IMR-90 (cell line): ENCODE measurements around the gene ZNF253. TPM values are rescaled to one million over a fixed set of nuclear protein-coding genes. Genes with fewer than 3 reads are reported as not detected.

ENCODE experiments used
- ATAC-seq: fragments of 200-7000 bp; cut with Tn5 transposase; 2 replicates; pipeline ENCODE4 v1.9.1; 2020; ENCODE audit warnings: low read depth, mild to moderate bottlenecking, moderate library complexity
- BruUV-seq: library from RNA; stranded (reverse); fragments of 400-500 nt; replicated peaks from 2 replicates; lab custom pipeline; 2021; lab: Mats Ljungman, UMichigan
- CTCF ChIA-PET: fragments of 300-600 bp; formaldehyde crosslinking; extraction: SDS; loops from one replicate; lab custom pipeline; 2021; ENCODE audit warnings: antibody characterized with exemption; lab: Yijun Ruan, JAX
- POLR2A ChIA-PET: fragments of 300-600 bp; sonication (Branson Sonifier 250); formaldehyde crosslinking; loops from one replicate; lab custom pipeline; 2022; ENCODE audit warnings: antibody characterized with exemption; ENCODE audit not compliant: unreplicated experiment; lab: Charles Lee
- DNase-seq: peaks from one replicate; pipeline ENCODE4 v3.0.0; 2013
- H2AFZ ChIP-seq: replicated peaks from 2 replicates; pipeline ENCODE3; 2013; ENCODE audit warnings: low read length, mild to moderate bottlenecking; ENCODE audit not compliant: poor library complexity
- H2AK5ac ChIP-seq: 2 replicates; pipeline ENCODE4 v1.6.1; 2013; ENCODE audit warnings: low read depth, low read length, inconsistent platforms
- H2AK9ac ChIP-seq: replicated peaks from 2 replicates; pipeline ENCODE3; 2013; ENCODE audit warnings: mild to moderate bottlenecking, low read depth, low read length, moderate library complexity; ENCODE audit not compliant: poor library complexity
- H2BK120ac ChIP-seq: 2 replicates; pipeline ENCODE4 v1.6.1; 2013; ENCODE audit warnings: low read depth, low read length, inconsistent platforms
- H2BK15ac ChIP-seq: 3 replicates; pipeline ENCODE4 v1.6.1; 2013; ENCODE audit warnings: low read depth, low read length, inconsistent platforms
- H2BK20ac ChIP-seq: 2 replicates; pipeline ENCODE4 v1.6.1; 2013; ENCODE audit warnings: low read depth, mild to moderate bottlenecking, inconsistent platforms, low read length, moderate library complexity
- H2BK5ac ChIP-seq: 2 replicates; pipeline ENCODE4 v1.6.1; 2013; ENCODE audit warnings: mild to moderate bottlenecking, low read depth, low read length, inconsistent platforms; ENCODE audit not compliant: poor library complexity, severe bottlenecking
- H3K14ac ChIP-seq: replicated peaks from 2 replicates; pipeline ENCODE4 v1.6.1; 2013; ENCODE audit warnings: low read depth, low read length, inconsistent platforms
- H3K18ac ChIP-seq: 2 replicates; pipeline ENCODE4 v1.6.1; 2013; ENCODE audit warnings: low read depth, low read length, control low read depth
- H3K23ac ChIP-seq: 2 replicates; pipeline ENCODE4 v1.6.1; 2013; ENCODE audit warnings: low read depth, low read length, inconsistent platforms
- H3K27ac ChIP-seq: 2 replicates; pipeline ENCODE4 v1.5.1; 2013; ENCODE audit warnings: mild to moderate bottlenecking, control low read depth, low read length; ENCODE audit not compliant: insufficient read depth
- H3K27me3 ChIP-seq: 2 replicates; pipeline ENCODE4 v1.6.1; 2013; ENCODE audit warnings: low read length; ENCODE audit not compliant: control insufficient read depth, insufficient read depth
- H3K36me3 ChIP-seq: 2 replicates; pipeline ENCODE4 v1.6.1; 2013; ENCODE audit warnings: low read length, mixed read lengths; ENCODE audit not compliant: control insufficient read depth, insufficient read depth
- H3K4ac ChIP-seq: 2 replicates; pipeline ENCODE4 v1.6.1; 2013; ENCODE audit warnings: low read depth, low read length, inconsistent platforms
- H3K4me1 ChIP-seq: 2 replicates; pipeline ENCODE4 v1.6.1; 2013; ENCODE audit warnings: low read length, mixed read lengths; ENCODE audit not compliant: control insufficient read depth, insufficient read depth
- H3K4me2 ChIP-seq: 2 replicates; pipeline ENCODE4 v1.6.1; 2013; ENCODE audit warnings: low read depth, mild to moderate bottlenecking, control low read depth, low read length, moderate library complexity
- H3K4me3 ChIP-seq: 2 replicates; pipeline ENCODE4 v1.5.1; 2013; ENCODE audit warnings: low read depth, mild to moderate bottlenecking, control low read depth, low read length, moderate library complexity; ENCODE audit not compliant: insufficient read depth
- H3K56ac ChIP-seq: 2 replicates; pipeline ENCODE4 v1.6.1; 2013; ENCODE audit warnings: low read length, inconsistent platforms; ENCODE audit not compliant: insufficient read depth; ENCODE audit errors: extremely low read depth
- H3K79me1 ChIP-seq, 2 experiments: 2 replicates each; pipeline ENCODE4 v1.6.1; 2013; ENCODE audit warnings: low read length in 2 of 2, inconsistent platforms in 1 of 2, low read depth in 1 of 2
- H3K9ac ChIP-seq: 2 replicates; pipeline ENCODE4 v1.6.1; 2013; ENCODE audit warnings: low read depth, low read length, control low read depth
- H3K9me1 ChIP-seq: 2 replicates; pipeline ENCODE4 v1.6.1; 2013; ENCODE audit warnings: low read length, inconsistent platforms; ENCODE audit not compliant: insufficient read depth
- H3K9me3 ChIP-seq: 2 replicates; pipeline ENCODE4 v1.6.1; 2013; ENCODE audit warnings: low read length; ENCODE audit not compliant: control insufficient read depth, insufficient read depth
- H4K20me1 ChIP-seq: 2 replicates; pipeline ENCODE4 v1.6.1; 2013; ENCODE audit warnings: low read length, inconsistent platforms; ENCODE audit not compliant: insufficient read depth
- H4K5ac ChIP-seq: 2 replicates; pipeline ENCODE4 v1.6.1; 2013; ENCODE audit warnings: mild to moderate bottlenecking, low read depth, low read length, control low read depth
- H4K8ac ChIP-seq, 2 experiments: 2 replicates each; pipeline ENCODE4 v1.6.1; 2013; ENCODE audit warnings: low read depth in 2 of 2, low read length in 2 of 2, control low read depth in 1 of 2, inconsistent platforms in 1 of 2
- H4K91ac ChIP-seq: 2 replicates; pipeline ENCODE4 v1.6.1; 2013; ENCODE audit warnings: low read depth, low read length, inconsistent platforms; ENCODE audit not compliant: insufficient read depth
- BHLHE40 ChIP-seq: fragments of 150-350 bp; IDR thresholded peaks from 2 replicates; pipeline ENCODE4 v1.6.1; 2016; ENCODE audit warnings: mild to moderate bottlenecking, low read depth, low read length
- CHD1 ChIP-seq: IDR thresholded peaks from 2 replicates; pipeline ENCODE4 v1.6.1; 2012; ENCODE audit warnings: low read depth, low read length, improper control_type of control experiment
- ELK1 ChIP-seq: fragments of 150-350 bp; IDR thresholded peaks from 2 replicates; pipeline ENCODE4 v1.6.1; 2016; ENCODE audit warnings: low read depth, mild to moderate bottlenecking, low read length, moderate library complexity, borderline replicate concordance
- MAZ ChIP-seq: IDR thresholded peaks from 2 replicates; pipeline ENCODE4 v1.6.1; 2012; ENCODE audit warnings: low read depth, mild to moderate bottlenecking, low read length, improper control_type of control experiment, moderate library complexity, borderline replicate concordance
- RAD21 ChIP-seq: IDR thresholded peaks from 2 replicates; pipeline ENCODE4 v1.6.1; 2012; ENCODE audit warnings: low read length, improper control_type of control experiment
- RFX5 ChIP-seq: IDR thresholded peaks from 2 replicates; pipeline ENCODE4 v1.8.0; 2012; ENCODE audit warnings: low read depth, mild to moderate bottlenecking, low read length, moderate library complexity
- SMC3 ChIP-seq: fragments of 150-350 bp; IDR thresholded peaks from 2 replicates; pipeline ENCODE4 v1.6.1; 2016; ENCODE audit warnings: low read depth, mild to moderate bottlenecking, antibody characterized with exemption, low read length, moderate library complexity
- WGBS, 2 experiments: methylation state at CpG; one replicate each; pipeline versions ENCODE4 v1.1.5 to v1.1.7; 2013; ENCODE audit warnings: missing lambda C conversion rate in 2 of 2; ENCODE audit not compliant: insufficient read length in 1 of 2; ENCODE audit errors: extremely low coverage in 2 of 2; 5-methylcytosine and 5-hydroxymethylcytosine counted together
- dilution Hi-C: fragments of 300-500 bp; cut with HindIII; formaldehyde crosslinking; loops from one replicate; pipeline ENCODE4 v1.14.3; 2018; ENCODE audit warnings: low sequenced_read_pairs; ENCODE audit not compliant: unreplicated experiment
- in situ Hi-C: fragments of 300-500 bp; cut with MboI; formaldehyde crosslinking; loops from 3 replicates; pipeline ENCODE4 v1.14.3; 2019; ENCODE audit warnings: low sequenced_read_pairs, inconsistent platforms, mixed read lengths
- intact Hi-C: fragments of 100-400 bp; cut with micrococcal nuclease; formaldehyde crosslinking; loops from 2 replicates; pipeline ENCODE4 v1.10.0; 2022
- polyA plus RNA-seq, 3 experiments: library from polyadenylated mRNA; depleted of rRNA; stranded (reverse); fragments of >200 nt; gene quantifications; 2 replicates each; pipeline ENCODE4 v1.2.3, GENCODE V29; 2012; ENCODE audit warnings: low replicate concordance in 1 of 3
- total RNA-seq: library from RNA; depleted of rRNA; stranded (reverse); fragments of >200 nt; gene quantifications from 2 replicates; pipeline ENCODE4 v1.2.3, GENCODE V29; 2012; rRNA removed

ZNF253 gene
- total and polyA plus RNA-seq, 2 of the 4 experiments (the other 2 are of a cell fraction) = 0.74 to 3.4 TPM

GRCh38 chr19:19943848-19944582, 78.3 kb downstream of the ZNF253 start:
- H3K36me3 ChIP-seq = no peaks in the 10 kb centered on the region

More at GRCh38 chr19:19943848-19944582, 78.3 kb downstream of the ZNF253 start:
- TF ChIP-seq RFX5 = no peak
- TF ChIP-seq SMC3 = no peak
- no peak for TF ChIP-seq ELK1
- no peak for TF ChIP-seq MAZ
- TF ChIP-seq RAD21 = no peak
- TF ChIP-seq BHLHE40 = no peak
- TF ChIP-seq CHD1 = no peak
- Histone ChIP-seq H3K14ac (no peak overlapping the region), H3K27me3 (no peaks in the 10 kb centered on the region), H3K27ac (no peak overlapping the region), H3K4me3 (no peak overlapping the region), H2BK5ac (no peak overlapping the region), H2AK5ac (no peak overlapping the region), H3K9me3 (peaks cover 23% of the 10 kb centered on the region), H4K8ac (no peak overlapping the region), H3K23ac (no peak overlapping the region), H2BK20ac (no peak overlapping the region), H3K4me2 (no peak overlapping the region), H3K56ac (no peak overlapping the region), H3K79me1 (no peaks in the 10 kb centered on the region), H2BK15ac (no peak overlapping the region), H4K20me1 (no peaks in the 10 kb centered on the region), H3K9ac (no peak overlapping the region), H3K4ac (no peak overlapping the region), H2BK120ac (no peak overlapping the region), H4K91ac (no peak overlapping the region), H3K18ac (no peak overlapping the region), H4K5ac (no peak overlapping the region), H3K9me1 (no peaks in the 10 kb centered on the region), H3K4me1 (no peaks in the 10 kb centered on the region), H2AK9ac (no peak overlapping the region), H2AFZ (no peak overlapping the region)
- POLR2A ChIA-PET = no interaction called here
- no peak for ATAC-seq
- CTCF ChIA-PET = no interaction called here
- BruUV-seq = no TSS peak
- WGBS, 2 experiments = 60% methylated on average over 1 of the region's 8 CpGs; no CpG with 5 or more reads in 1 of the 2 experiments
- dilution Hi-C loops = no loop called here
- intact Hi-C loops = no loop called here
- in situ Hi-C loops = no loop called here
- no peak for DNase-seq

Other genes starting within 250 kb of the ZNF253 start
- 0.90 and 1.4 TPM in 2 replicates for gene PBX4, start 247.2 kb upstream of the ZNF253 start, total RNA-seq
- gene PBX4, start 247.2 kb upstream of the ZNF253 start, polyA plus RNA-seq (2012; rRNA removed) = 2.8 and 2.9 TPM in 2 replicates
- gene LPAR2, start 237.7 kb upstream of the ZNF253 start, total RNA-seq = under 0.01 and 0.28 TPM in 2 replicates
- 4.1 and 5.4 TPM in 2 replicates for gene LPAR2, start 237.7 kb upstream of the ZNF253 start, polyA plus RNA-seq (2012; rRNA removed)
- gene GMIP, start 222.2 kb upstream of the ZNF253 start, total RNA-seq = 4.1 and 4.4 TPM in 2 replicates
- 10.9 and 11.0 TPM in 2 replicates for gene GMIP, start 222.2 kb upstream of the ZNF253 start, polyA plus RNA-seq (2012; rRNA removed)
- 13.3 and 15.8 TPM in 2 replicates for gene ATP13A1, start 202.2 kb upstream of the ZNF253 start, total RNA-seq
- 43.8 and 44.3 TPM in 2 replicates for gene ATP13A1, start 202.2 kb upstream of the ZNF253 start, polyA plus RNA-seq (2012; rRNA removed)
- gene ZNF101, start 197.0 kb upstream of the ZNF253 start, total RNA-seq = 7.3 and 8.3 TPM in 2 replicates
- gene ZNF101, start 197.0 kb upstream of the ZNF253 start, polyA plus RNA-seq (2012; rRNA removed) = 2.2 and 2.8 TPM in 2 replicates
- gene ZNF14, start 132.8 kb upstream of the ZNF253 start, total RNA-seq = 5.4 and 5.6 TPM in 2 replicates
- gene ZNF14, start 132.8 kb upstream of the ZNF253 start, polyA plus RNA-seq (2012; rRNA removed) = 1.0 and 1.2 TPM in 2 replicates
- 6.1 and 8.1 TPM in 2 replicates for gene ZNF506, start 44.1 kb upstream of the ZNF253 start, total RNA-seq
- 2.0 and 2.4 TPM in 2 replicates for gene ZNF506, start 44.1 kb upstream of the ZNF253 start, polyA plus RNA-seq (2012; rRNA removed)
- 8.9 and 10.6 TPM in 2 replicates for gene ZNF93, start 35.1 kb downstream of the ZNF253 start, total RNA-seq
- 2.7 and 3.7 TPM in 2 replicates for gene ZNF93, start 35.1 kb downstream of the ZNF253 start, polyA plus RNA-seq (2012; rRNA removed)
- 2.2 and 4.8 TPM in 2 replicates for gene ZNF682, start 173.6 kb downstream of the ZNF253 start, total RNA-seq
- 1.3 and 1.7 TPM in 2 replicates for gene ZNF682, start 173.6 kb downstream of the ZNF253 start, polyA plus RNA-seq (2012; rRNA removed)
- gene ZNF90, start 212.1 kb downstream of the ZNF253 start, total RNA-seq = 0.28 and 0.36 TPM in 2 replicates
- 0.38 and 0.49 TPM in 2 replicates for gene ZNF90, start 212.1 kb downstream of the ZNF253 start, polyA plus RNA-seq (2012; rRNA removed)